Dedifferentiated amniotic fluid mesenchymal stem cell (primary cell): ENCODE data around the gene SPDEF.

Source experiments
- DNase-seq: peaks from one replicate; pipeline ENCODE4 v3.0.0-alpha.2; 2016; ENCODE audit errors: extremely low spot score

The SPDEF gene

GRCh38 chr6:34527751-34528670 lies 28.1 kb downstream of the SPDEF start:
- no peak for DNase-seq

- DNase-seq, result peak; percentile 67
These were observed 29.0 kb downstream of the SPDEF start for GRCh38 chr6:34526992-34527728.

DNA sequence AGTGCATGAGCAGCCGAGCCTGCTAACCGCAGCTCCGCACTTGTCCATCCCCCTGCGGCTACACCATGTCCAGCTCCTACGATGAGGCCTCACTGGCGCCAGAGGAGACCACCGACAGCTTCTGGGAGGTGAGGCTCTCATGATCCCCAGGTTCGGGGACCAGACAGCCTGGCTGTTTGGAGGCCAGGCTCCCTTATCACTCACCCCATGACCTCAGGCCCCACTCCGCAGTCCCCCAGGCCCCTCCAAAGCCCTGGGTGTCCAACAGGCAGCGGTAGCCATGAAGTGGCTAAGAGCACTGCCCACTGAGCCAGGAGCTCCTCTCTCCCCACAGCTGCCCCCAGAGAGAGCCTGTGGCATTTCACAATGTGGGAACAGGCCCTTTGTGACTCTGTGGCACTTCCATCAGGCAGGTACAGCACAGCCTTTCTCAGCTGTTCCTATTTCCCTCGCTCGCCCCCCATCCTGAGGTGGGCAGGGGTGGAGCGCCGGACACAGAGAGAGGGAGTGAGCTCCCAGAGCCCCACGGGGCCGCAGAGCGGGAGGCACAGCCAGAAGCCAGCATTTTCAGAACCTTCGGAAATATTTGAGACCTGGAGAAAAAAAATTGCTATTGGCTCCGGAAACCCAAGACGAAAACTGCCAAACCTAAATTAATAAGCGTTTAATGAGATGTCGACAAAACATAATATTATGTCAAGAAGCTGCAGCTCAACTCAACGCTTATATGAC lies 29.7 kb downstream of the SPDEF start:
- no peak for DNase-seq

- no peak for DNase-seq
These were observed 30.5 kb downstream of the SPDEF start for GRCh38 chr6:34525431-34526175.

DNA sequence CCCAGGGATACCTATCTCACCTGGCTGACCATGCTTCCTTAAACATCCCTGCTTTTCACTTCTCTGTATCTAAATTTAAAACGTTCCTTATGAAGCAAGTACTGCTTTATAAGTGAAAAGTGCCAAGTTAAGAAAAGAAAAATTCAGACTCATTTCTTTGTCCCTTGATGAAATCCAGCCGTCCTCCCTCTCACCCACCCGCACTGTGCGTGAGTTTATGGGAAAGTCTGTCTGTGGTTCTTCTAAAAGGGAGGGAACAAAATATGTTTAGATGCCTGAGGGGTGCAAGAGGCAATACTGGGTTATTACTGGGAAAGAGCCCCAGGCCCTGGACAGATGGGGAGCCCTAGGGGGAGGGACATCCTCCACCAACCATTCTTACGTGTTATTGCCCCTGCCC lies 31.2 kb downstream of the SPDEF start:
- no peak for DNase-seq

- DNase-seq, result no peak
These were observed 31.6 kb downstream of the SPDEF start for GRCh38 chr6:34524499-34524898.

GRCh38 chr6:34523441-34524206 lies 32.5 kb downstream of the SPDEF start:
- no peak for DNase-seq

DNA sequence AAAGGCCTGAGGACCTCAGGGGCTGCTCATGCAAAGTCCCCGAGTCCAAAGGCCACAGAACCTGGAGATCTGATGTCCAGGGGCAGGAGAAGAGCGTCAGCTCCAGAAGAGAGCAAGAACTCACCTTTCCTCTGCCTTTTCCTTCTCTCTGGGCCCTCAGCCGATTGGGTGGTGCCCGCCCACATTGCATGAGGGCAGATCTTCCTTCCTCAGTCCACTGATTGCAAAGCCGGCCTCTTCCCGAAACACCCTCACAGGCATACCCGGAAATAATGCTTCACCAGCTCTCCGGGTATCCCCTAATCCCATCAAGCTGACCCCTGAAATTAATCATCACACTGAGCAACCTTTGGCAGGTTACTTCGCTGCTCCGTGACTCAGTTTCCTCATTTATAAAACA lies 33.4 kb downstream of the SPDEF start:
- no peak for DNase-seq

DNA sequence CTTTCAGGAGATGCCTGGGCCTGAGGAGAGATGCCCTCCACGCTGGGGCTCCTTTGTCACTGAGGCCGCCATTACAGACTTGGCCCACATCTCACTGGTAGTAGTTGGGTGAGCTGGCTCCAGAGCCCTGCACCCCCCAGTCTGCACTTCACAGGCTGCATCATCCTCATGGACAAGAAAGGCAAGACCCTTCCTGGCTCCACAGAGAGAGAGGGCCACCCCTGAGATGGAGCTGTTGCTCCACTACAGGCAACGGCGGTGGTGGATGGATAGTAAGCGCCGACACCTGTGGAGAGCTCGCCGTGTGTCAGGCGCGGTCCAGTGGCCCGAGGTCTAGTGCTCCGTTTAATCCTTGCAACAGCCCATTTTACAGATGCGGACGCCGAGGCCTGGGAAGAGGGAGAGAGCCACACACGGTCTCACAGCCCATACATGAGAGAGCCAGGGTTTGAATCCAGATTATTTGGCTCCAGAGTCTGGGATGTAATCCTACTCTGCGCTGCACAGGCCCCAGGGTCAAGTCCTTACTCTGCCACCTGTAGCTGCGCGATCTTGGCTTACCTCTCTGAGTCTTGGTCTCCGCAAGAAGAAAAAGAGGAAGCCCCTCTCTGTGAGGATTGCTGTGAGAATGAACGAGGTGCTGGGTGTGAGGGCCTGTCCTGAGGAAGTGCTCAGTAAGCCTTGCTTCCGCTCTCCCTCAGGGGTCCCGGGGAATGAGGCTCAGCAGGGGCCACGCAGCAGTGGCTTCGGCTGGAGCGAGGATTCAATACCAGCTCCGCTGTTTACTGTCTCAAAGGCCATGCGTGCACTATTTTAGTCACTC lies 34.5 kb downstream of the SPDEF start:
- DNase-seq, result no peak

DNA sequence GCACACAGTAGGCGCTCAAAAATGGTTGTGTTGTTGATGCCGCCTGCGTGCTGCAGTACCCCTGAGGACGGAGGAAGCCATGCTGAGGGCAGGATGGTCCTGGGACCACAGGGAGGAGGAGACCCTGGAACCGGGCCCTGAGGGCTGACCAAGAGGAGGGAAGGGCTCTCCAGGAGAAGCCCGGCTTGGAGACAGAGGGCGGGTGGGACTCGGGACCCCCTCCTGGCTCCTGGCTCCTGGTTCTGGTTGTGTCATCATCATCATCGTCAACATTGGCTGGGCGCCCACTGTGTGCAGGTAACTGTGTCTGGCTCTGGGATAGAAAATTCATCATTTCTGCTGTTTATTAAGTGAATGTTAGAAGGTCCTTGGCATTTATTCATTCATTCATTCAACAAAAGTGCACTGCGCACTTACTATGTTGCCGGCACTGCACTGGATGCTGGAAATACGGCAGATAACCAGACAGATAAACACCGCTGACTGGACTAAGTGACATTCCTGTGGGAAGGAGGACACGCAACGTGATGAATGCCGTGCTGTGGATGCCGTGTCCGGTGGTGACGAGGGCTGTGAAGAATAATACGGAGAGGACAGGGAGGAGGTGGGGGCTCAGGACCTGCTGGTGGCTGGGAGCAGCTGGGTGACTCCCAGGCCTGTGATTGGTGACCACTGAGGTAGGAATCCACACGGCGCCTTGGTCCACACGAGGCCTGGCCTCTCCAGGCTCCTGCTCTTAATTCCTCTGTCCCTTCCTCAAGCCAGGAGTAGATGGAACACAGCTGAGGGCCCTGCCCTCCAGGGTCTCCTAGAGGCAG lies 35.3 kb downstream of the SPDEF start:
- DNase-seq, result no peak

DNA sequence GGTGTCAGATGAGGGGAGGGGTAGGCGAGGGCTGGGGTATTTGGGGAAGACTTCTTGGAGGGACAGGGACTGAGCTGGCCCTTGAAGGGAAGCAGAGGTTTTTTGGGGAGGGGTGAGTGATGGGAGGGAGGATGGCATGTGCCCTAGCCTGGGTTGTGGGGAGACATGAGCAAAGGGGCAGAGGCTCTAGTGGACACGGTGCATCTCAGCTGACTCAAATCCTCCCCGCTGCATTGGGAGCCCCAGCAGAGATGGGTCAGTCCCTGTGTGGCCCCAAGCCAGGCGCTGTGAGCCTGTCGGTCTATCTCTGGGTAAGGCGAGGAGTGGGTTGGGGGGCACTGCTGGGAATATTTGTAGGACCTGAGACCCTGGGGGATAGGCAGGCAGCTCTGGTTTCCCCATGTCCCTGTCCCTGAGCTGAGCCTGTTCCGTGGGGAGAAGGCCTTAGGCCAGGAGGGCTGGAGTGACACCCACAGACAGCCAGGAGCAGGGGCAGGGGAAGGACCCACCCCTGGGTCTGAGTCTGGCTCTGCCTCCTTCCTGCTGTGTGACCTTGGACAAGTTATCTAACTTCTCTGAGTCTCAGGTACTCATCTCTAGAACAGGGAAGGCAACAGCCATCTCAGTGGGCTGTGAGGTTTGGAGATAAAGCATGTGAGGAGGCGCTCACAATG lies 36.0 kb downstream of the SPDEF start:
- DNase-seq, result no peak

GRCh38 chr6:34518669-34519365 lies 37.3 kb downstream of the SPDEF start:
- no peak for DNase-seq

DNA sequence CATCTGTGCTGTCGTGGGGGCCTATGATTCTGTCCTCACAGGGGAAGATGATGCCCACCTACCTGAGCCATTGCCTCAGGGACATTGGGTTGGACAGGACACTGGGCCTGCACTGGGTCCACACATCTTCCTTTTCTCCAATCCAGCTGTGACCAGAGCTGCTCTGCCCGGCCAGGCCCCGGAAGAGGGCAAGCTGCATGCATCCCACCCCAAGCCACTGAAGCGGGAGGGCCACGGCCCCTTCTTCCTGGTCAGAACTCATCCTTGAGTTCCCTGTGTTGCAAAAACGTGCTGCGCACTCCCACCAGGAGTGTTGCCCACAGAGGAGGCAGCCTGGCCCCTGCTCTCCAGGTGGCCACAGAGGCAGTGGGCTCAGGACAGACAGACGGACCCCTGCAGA lies 38.2 kb downstream of the SPDEF start:
- DNase-seq, result no peak

DNA sequence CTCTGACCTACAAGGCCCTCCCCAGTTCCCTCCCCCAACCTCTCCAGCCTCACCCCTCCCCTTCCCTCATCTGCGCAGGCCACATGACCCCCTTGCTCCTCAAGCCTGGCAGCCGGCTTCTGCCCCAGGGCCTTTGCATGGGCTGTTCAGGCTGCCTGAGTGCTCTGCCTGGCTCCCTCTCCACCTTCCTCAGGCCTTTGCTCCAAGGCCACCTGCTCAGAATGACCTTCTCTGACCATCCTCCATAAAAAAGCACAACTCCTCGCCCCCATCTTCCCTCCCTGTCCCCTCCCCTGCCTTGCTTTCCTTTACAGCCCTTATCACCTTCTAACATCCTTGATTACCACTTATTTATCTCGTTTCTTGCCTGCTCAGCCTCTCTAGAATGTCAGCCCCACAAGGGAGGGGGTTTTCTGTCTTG lies 38.7 kb downstream of the SPDEF start:
- DNase-seq, result no peak

DNA sequence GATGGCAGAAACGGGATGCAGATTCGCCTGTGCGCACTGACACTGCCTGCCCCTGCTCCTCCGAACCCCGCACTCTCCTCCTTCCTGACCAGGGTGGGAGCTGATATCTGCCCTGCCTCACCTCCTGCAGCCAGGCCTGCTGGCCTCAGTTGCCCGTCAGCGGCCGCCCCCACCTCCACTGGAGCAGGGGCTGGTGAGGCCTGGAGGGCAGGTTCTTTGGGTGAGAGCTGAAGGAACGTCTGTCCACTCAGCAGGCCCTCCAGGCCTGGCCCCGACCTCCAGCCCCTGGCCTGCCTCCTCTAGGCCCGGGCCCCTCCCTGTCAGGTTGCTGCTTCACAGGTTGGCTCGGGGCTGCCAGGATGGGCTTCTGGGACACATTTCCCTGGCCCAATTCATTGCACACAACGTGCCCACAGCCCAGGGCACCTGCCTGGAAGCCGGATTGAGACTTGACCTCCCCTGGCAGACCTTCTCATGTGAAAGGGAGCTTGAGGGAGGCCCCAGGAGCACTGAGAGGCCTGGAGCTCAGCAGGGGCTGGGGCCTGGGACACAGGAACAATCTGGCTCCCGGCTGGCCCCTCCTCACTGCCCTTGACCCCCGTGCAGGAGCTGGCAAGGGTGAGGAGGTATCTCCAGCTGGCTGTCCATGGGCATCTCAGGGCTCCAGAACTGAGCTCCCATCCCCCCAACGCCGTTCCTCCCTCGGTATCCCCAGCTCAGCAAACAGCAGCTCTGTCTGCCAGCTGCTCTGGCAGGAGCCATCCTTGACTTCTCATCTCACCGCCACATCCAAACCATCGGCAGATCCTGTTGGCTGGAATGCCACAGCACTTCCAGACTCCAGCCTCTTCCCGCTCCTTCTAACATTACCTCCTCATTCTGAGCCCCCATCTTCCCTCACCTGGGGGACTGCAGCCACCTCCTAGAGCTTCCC lies 39.5 kb downstream of the SPDEF start:
- no peak for DNase-seq

- no peak for DNase-seq
These were observed 40.4 kb downstream of the SPDEF start for GRCh38 chr6:34515473-34516387.
